Smooth muscle cell (in vitro differentiated cells): ENCODE data around the gene GOLIM4. TPM values are rescaled to one million over a fixed set of nuclear protein-coding genes. Genes with fewer than 3 reads are reported as not detected.
"Not testable (repeated sequence)": the region's sequence is repeated elsewhere in the genome, so short reads cannot be mapped to it uniquely, and the experiment has no call there.

Source experiments
- DNase-seq: peaks from one replicate; lab custom pipeline; 2025; ENCODE audit not compliant: unreplicated experiment; lab: John Stamatoyannopoulos, UW
- H2AFZ ChIP-seq: fragments of 200-600 bp; sonication (generic); 2 replicates; pipeline ENCODE4 v1.6.0; 2016; ENCODE audit warnings: antibody characterized with exemption, low read depth, mild to moderate bottlenecking
- H3F3A ChIP-seq: fragments of 200-600 bp; sonication (generic); 2 replicates; pipeline ENCODE4 v1.6.0; 2017; ENCODE audit warnings: antibody characterized with exemption, low read depth
- H3K27ac ChIP-seq: fragments of 200-600 bp; sonication (generic); 2 replicates; pipeline ENCODE4 v1.5.1; 2016; ENCODE audit warnings: low read depth, mild to moderate bottlenecking
- H3K27me3 ChIP-seq: fragments of 200-600 bp; sonication (generic); 2 replicates; pipeline ENCODE4 v1.6.1; 2016; ENCODE audit warnings: low read depth, mild to moderate bottlenecking
- H3K36me3 ChIP-seq: fragments of 200-600 bp; sonication (generic); 2 replicates; pipeline ENCODE4 v1.5.1; 2016; ENCODE audit warnings: low read depth
- H3K4me1 ChIP-seq: fragments of 200-600 bp; sonication (generic); 2 replicates; pipeline ENCODE4 v1.5.1; 2016; ENCODE audit warnings: low read depth
- H3K4me2 ChIP-seq: fragments of 200-600 bp; sonication (generic); 2 replicates; pipeline ENCODE4 v1.6.0; 2016; ENCODE audit warnings: mild to moderate bottlenecking
- H3K4me3 ChIP-seq: fragments of 200-600 bp; sonication (generic); 2 replicates; pipeline ENCODE4 v1.5.1; 2016; ENCODE audit warnings: mild to moderate bottlenecking
- H3K79me2 ChIP-seq: fragments of 200-600 bp; sonication (generic); 2 replicates; pipeline ENCODE4 v1.6.0; 2016; ENCODE audit warnings: low read depth, mild to moderate bottlenecking
- H3K9ac ChIP-seq: fragments of 200-600 bp; sonication (generic); 2 replicates; pipeline ENCODE4 v1.6.0; 2016; ENCODE audit warnings: low read depth
- H3K9me3 ChIP-seq: fragments of 200-600 bp; sonication (generic); replicated peaks from 2 replicates; pipeline ENCODE4 v1.5.1; 2016; ENCODE audit warnings: low read depth
- H4K20me1 ChIP-seq: fragments of 200-600 bp; sonication (generic); 2 replicates; pipeline ENCODE4 v1.6.0; 2016; ENCODE audit warnings: low read depth
- CTCF ChIP-seq: fragments of 200-600 bp; sonication (generic); IDR thresholded peaks from 2 replicates; pipeline ENCODE4 v1.5.1; 2017; ENCODE audit warnings: borderline replicate concordance, mild to moderate bottlenecking, antibody characterized with exemption; ENCODE audit not compliant: insufficient read depth, poor library complexity, severe bottlenecking
- WGBS: methylation state at CpG from one replicate; pipeline ENCODE4 v1.1.7; 2016; ENCODE audit warnings: low lambda C conversion rate; 5-methylcytosine and 5-hydroxymethylcytosine counted together
- polyA plus RNA-seq: library from polyadenylated mRNA; unstranded; fragments of >200 nt; fragmentation: Nextera tagmentation; extraction: Ambion mirVana; gene quantifications from 2 replicates; pipeline ENCODE4 v1.2.1, GENCODE V29; 2016
- total RNA-seq: library from RNA; depleted of rRNA; stranded (reverse); fragments of >200 nt; gene quantifications from 2 replicates; pipeline ENCODE4 v1.2.3, GENCODE V29; 2014

The GOLIM4 gene
- total and polyA plus RNA-seq, 2 experiments from 2014 or later = 44.5 to 59.9 TPM

DNA sequence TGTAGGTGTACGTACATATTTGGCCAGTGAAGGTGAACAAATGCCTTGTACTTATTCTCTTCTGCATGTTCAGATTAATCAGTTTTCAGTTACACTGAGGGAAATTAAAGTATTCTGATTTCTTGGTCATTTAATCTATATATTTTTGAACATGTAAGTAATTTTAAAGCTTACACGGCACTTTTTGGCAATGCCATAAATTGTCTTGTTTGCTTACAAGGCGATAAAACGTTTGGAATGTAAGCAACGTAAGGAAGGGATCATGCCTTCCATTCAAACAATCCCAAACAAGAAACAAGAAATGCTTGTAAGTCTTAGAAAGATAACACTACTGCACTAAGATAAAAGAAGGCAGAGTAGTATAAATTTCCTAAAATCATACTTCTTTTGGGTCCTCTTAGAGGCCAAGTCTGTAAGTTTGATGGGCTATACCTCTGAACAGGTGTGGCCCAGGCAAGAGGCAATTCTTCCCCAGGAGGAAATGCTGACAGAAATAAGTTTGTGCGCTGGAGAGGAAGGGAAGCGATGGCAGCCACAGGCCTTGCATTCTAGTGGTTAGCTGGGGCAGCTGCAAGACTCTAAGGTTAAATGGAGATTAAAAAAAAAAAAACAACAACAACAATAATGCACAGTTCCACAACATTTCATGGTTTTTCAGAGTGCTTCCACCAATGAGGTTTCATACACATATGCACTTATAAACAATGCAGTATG, 73.8 kb downstream of the GOLIM4 start:
- H3K36me3 ChIP-seq = no peaks in the 10 kb centered on the region

GRCh38 chr3:168011280-168011679, 84.4 kb downstream of the GOLIM4 start:
- H3F3A ChIP-seq, H2AFZ ChIP-seq, H3K27ac ChIP-seq, H3K79me2 ChIP-seq, H4K20me1 ChIP-seq, H3K9ac ChIP-seq, DNase-seq, H3K4me1 ChIP-seq, H3K4me3 ChIP-seq, H3K27me3 ChIP-seq, H3K9me3 ChIP-seq, H3K4me2 ChIP-seq: not testable (repeated sequence)
- WGBS = 81% methylated on average over 16 of the region's 17 CpGs
- peaks cover 14% of the 10 kb centered on the region for H3K36me3 ChIP-seq

More for the DNA sequence above, 73.8 kb downstream of the GOLIM4 start:
- Histone ChIP-seq H3K4me1 (peaks cover 9% of the 10 kb centered on the region), H3K9me3 (no peaks in the 10 kb centered on the region), H3K4me3 (no peak overlapping the region), H3K4me2 (no peak overlapping the region), H4K20me1 (no peaks in the 10 kb centered on the region), H3K27me3 (no peaks in the 10 kb centered on the region), H3K9ac (no peak overlapping the region), H3K27ac (no peak overlapping the region), H2AFZ (no peak overlapping the region), H3F3A (no peaks in the 10 kb centered on the region), H3K79me2 (no peaks in the 10 kb centered on the region)
- WGBS = 55% methylated on average over 7 of the region's 7 CpGs
- no peak for TF ChIP-seq CTCF
- no peak for DNase-seq

DNA sequence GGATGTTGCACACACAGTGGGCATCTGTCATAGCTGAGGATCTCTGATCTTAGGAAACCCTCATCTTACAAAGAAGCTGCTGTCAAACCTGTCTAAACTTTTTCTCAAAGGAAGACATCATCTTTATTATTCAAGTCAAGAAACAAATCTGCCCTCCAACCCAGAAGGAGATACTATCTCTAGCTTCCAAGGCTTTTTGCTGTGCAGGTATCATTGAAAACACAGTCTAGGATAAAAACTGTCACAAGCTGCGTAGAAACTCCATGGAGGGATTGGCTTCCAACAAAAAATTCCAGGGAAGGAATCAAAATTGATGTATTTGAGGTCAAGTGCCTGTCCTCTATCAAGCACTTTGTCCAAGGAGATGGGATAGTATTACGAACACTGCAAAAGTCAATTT, 89.1 kb downstream of the GOLIM4 start:
- no peak for DNase-seq
- 91% methylated on average over 2 of the region's 2 CpGs for WGBS
- no peak for TF ChIP-seq CTCF
- no peaks in the 10 kb centered on the region for H3K27me3 ChIP-seq
- H3K9ac ChIP-seq = no peak overlapping the region
- no peak overlapping the region for H3K4me2 ChIP-seq
- peaks cover 14% of the 10 kb centered on the region for H3K36me3 ChIP-seq
- no peak overlapping the region for H3K4me3 ChIP-seq
- H2AFZ ChIP-seq = no peak overlapping the region
- no peaks in the 10 kb centered on the region for H3K79me2 ChIP-seq
- no peaks in the 10 kb centered on the region for H4K20me1 ChIP-seq
- no peaks in the 10 kb centered on the region for H3K9me3 ChIP-seq
- no peak overlapping the region for H3K27ac ChIP-seq
- no peaks in the 10 kb centered on the region for H3F3A ChIP-seq
- no peaks in the 10 kb centered on the region for H3K4me1 ChIP-seq

GRCh38 chr3:168003911-168004310, 91.8 kb downstream of the GOLIM4 start:
- Histone ChIP-seq H3K36me3 (no peaks in the 10 kb centered on the region), H3K4me3 (no peak overlapping the region), H3F3A (no peaks in the 10 kb centered on the region), H3K27ac (no peak overlapping the region), H3K9ac (no peak overlapping the region), H4K20me1 (no peaks in the 10 kb centered on the region), H3K79me2 (no peaks in the 10 kb centered on the region), H3K27me3 (no peaks in the 10 kb centered on the region), H3K4me2 (no peak overlapping the region), H3K9me3 (no peaks in the 10 kb centered on the region), H3K4me1 (no peaks in the 10 kb centered on the region), H2AFZ (no peak overlapping the region)
- no peak for TF ChIP-seq CTCF
- over 99% methylated on average over 4 of the region's 4 CpGs for whole genome bisulfite sequencing
- no peak for DNase-seq
